GM15510 (cell line): Measurements from ENCODE around the gene MARCKS.

Source experiments
- POLR2A ChIP-seq: IDR thresholded peaks from 3 replicates; pipeline ENCODE4 v1.6.1; 2011; ENCODE audit warnings: borderline replicate concordance; ENCODE audit not compliant: insufficient read length; ENCODE audit errors: extremely low read depth

MARCKS gene

GRCh38 chr6:113856625-113857555 is at the start of gene MARCKS:
Gene MARCKS (plus strand): TSS chr6:113857345. CDS start chr6:113857746, 401 bp downstream.
- TF ChIP-seq POLR2A: peak; percentile 75

- no peak for TF ChIP-seq POLR2A
Measured at GRCh38 chr6:113809826-113810225, 47.3 kb upstream of the MARCKS start.

GRCh38 chr6:113813142-113813541 is 44.0 kb upstream of the MARCKS start:
- no peak for TF ChIP-seq POLR2A

- TF ChIP-seq POLR2A: no peak
Measured at GRCh38 chr6:113818578-113818977, 38.6 kb upstream of the MARCKS start.

DNA sequence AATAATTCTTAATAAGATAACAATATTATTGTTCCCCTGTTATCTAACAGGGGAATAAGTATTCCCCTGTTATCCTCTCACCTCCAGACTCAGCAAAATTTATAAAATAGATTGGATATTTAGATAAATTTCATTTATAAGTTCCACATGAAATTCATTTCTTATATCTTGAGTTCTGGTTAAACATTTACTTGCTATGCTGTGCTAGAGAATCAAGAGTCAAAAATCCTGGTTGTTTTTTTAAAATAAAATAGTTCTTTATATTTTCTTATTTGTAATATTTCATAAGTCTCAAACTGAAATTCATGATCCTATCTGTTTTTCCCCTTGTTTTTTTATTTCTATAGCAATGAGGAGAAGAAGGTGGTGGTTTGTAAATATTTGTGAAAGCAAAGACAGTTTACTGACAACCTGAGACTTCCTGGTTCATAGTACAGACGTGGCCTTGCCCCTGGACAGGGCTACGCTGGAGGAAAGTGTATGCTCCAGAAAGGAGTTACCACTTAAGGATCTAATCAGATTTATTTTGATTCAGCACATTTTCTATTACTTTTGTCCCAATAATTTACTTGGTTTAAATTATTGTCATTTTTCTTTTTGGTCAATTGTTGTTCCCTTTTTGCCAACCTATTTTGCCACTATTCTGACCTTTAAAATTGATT is 37.8 kb upstream of the MARCKS start:
- TF ChIP-seq POLR2A: no peak

GRCh38 chr6:113820761-113821160 is 36.4 kb upstream of the MARCKS start:
- TF ChIP-seq POLR2A: no peak

DNA sequence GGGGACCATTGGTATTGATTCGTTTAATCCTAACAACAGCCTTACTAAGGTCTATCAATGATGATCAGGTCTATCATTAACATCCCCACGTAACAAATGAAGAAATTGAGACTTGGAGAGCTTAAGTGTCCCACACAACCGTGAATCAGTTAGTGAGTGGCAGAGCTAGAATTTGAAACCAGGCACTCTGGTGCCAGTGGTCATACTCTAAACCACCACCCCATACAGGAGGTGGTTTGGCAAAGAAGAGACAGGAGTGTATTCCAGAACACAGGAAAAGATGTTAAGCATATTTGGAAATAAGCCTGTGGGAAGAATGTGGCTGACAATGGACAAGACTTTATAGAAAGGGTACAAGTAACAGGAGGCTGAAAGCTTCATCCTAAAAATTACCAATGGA is 35.7 kb upstream of the MARCKS start:
- no peak for TF ChIP-seq POLR2A

- TF ChIP-seq POLR2A: no peak
Measured at GRCh38 chr6:113823916-113824315, 33.2 kb upstream of the MARCKS start.

- no peak for TF ChIP-seq POLR2A
Measured at GRCh38 chr6:113824411-113824810, 32.7 kb upstream of the MARCKS start.

DNA sequence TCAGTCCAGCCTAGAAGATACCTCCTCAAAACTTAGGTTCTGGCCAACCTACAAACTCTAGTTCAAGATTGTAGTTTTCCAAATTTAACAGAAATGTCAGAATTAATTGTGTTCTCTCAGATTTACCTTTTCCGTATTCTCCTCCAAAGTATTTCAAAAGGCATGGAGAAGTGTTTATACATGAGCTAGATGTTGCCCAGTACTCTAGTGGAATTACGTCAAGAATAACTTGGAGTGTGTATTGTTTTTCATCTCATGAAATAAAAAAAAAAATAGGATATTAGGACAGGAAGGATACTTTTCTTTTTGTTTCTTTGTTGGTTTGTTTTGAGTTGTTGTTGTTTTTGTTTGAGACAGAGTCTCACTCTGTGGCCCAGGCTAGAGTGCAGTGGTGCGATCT is 32.3 kb upstream of the MARCKS start:
- no peak for TF ChIP-seq POLR2A

- no peak for TF ChIP-seq POLR2A
Measured at GRCh38 chr6:113825781-113826180, 31.4 kb upstream of the MARCKS start.

- no peak for TF ChIP-seq POLR2A
Measured at GRCh38 chr6:113828984-113829695, 28.0 kb upstream of the MARCKS start.

DNA sequence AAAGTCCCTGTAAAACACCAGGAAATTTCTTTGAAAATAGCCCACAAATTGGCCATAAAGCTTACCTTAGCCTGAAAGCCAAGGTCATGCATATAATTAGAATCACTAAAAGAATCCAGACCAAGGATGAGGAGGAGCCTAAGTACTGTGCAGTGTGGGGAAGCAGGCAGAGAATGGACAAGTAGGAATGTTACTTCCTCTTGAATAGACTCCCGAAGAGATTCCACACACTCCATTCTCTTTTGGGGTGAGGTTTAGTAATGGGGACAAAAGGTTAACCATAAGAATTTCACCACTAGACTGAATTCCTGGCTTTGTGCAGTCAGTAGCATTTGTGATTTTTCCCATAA is 27.5 kb upstream of the MARCKS start:
- no peak for TF ChIP-seq POLR2A

DNA sequence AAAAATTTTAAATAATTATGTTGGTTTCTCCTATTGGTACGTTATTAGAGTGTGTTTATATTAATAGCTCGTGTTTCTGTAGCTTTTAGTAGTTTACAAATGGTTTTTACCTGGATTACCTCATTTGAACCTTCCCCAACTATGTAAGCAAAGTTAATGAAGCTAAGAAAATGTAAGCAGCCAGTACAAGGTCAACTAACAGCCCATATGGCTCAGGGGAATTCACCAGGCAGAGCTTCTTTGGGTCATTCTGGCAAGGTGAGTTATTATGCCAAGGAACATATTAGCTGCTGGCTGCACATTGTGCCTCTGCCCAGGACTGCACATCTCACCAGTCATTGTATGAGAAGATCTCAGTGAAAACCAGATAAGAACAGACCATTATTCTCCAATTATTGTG is 27.0 kb upstream of the MARCKS start:
- no peak for TF ChIP-seq POLR2A

DNA sequence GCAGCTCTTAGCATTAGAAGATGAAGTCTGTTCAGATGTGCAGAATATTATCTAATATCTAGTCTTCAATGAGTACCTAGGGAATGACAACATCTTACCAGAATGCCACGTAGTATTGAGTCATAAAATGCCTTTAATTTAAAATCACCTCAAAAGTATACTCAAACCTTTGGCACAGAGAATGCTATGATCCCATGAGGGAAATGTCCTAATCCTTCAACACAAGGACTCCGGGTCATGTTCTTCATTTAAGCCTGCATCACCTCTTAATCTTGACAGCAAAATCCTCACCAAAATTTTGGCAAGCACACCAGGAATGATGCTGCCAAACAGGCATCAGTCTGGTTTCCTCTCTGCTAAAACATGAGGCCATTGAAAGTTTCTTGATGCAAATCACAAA is 23.6 kb upstream of the MARCKS start:
- TF ChIP-seq POLR2A: no peak
